Liver (tissue), 9 donors: ENCODE data around the gene PDE2A. TPM values are rescaled to one million over a fixed set of nuclear protein-coding genes. Genes with fewer than 3 reads are reported as not detected.

ENCODE experiments used
- DNase-seq: peaks from one replicate; pipeline ENCODE4 v3.0.0-alpha.2; 2017; ENCODE audit warnings: low spot score
- H3K27ac ChIP-seq, 2 donors: one replicate each; pipeline ENCODE4 v1.7.0; 2013; ENCODE audit warnings: inconsistent platforms in 2 of 2, low read length in 2 of 2, control low read depth in 1 of 2, low read depth in 1 of 2, mild to moderate bottlenecking in 1 of 2
- H3K27me3 ChIP-seq, 4 donors: one replicate each; pipeline versions ENCODE4 v1.6.1 to v1.7.0; 2013; ENCODE audit warnings: low read length in 3 of 4, inconsistent platforms in 1 of 4, mild to moderate bottlenecking in 1 of 4, moderate library complexity in 1 of 4; ENCODE audit not compliant: control insufficient read depth in 4 of 4, insufficient read depth in 4 of 4
- H3K36me3 ChIP-seq, 4 donors: one replicate each; pipeline versions ENCODE4 v1.6.1 to v1.7.0; 2013; ENCODE audit warnings: low read length in 3 of 4, mild to moderate bottlenecking in 3 of 4, low read depth in 1 of 4, moderate library complexity in 1 of 4; ENCODE audit not compliant: control insufficient read depth in 4 of 4, insufficient read depth in 3 of 4
- H3K4me1 ChIP-seq, 4 donors: one replicate each; pipeline versions ENCODE4 v1.6.1 to v1.7.0; 2013; ENCODE audit warnings: low read length in 3 of 4, mild to moderate bottlenecking in 3 of 4, moderate library complexity in 1 of 4; ENCODE audit not compliant: control insufficient read depth in 4 of 4, insufficient read depth in 4 of 4
- H3K4me3 ChIP-seq, 3 donors: one replicate each; pipeline versions ENCODE4 v1.6.1 to v1.7.0; 2013; ENCODE audit warnings: low read length in 3 of 3, control low read depth in 1 of 3, low read depth in 1 of 3, mild to moderate bottlenecking in 1 of 3
- H3K9ac ChIP-seq, 2 donors: one replicate each; pipeline ENCODE4 v1.7.0; 2013; ENCODE audit warnings: low read length in 2 of 2, mild to moderate bottlenecking in 2 of 2, moderate library complexity in 2 of 2, control low read depth in 1 of 2, low read depth in 1 of 2
- H3K9me3 ChIP-seq, 4 donors: one replicate each; pipeline versions ENCODE4 v1.6.1 to v1.7.0; 2013; ENCODE audit warnings: low read length in 3 of 4; ENCODE audit not compliant: control insufficient read depth in 4 of 4
- EGR1 ChIP-seq, 2 donors: IDR thresholded peaks; 2 replicates each; pipeline ENCODE4 v1.6.1; 2016 to 2018; ENCODE audit warnings: antibody characterized with exemption in 2 of 2, low read depth in 2 of 2
- FOXA1 ChIP-seq: IDR thresholded peaks from 2 replicates; pipeline ENCODE4 v1.6.1; 2016; ENCODE audit warnings: antibody characterized with exemption
- GABPA ChIP-seq, 2 donors: IDR thresholded peaks in 1 of 2; conservative IDR thresholded peaks in 1 of 2; 2 replicates each; pipeline ENCODE4 v1.6.1; 2016; ENCODE audit warnings: antibody characterized with exemption in 2 of 2, mild to moderate bottlenecking in 1 of 2, moderate library complexity in 1 of 2
- HNF4A ChIP-seq, 2 donors: conservative IDR thresholded peaks; 2 replicates each; pipeline ENCODE4 v1.6.1; 2016; ENCODE audit warnings: antibody characterized with exemption in 2 of 2, mild to moderate bottlenecking in 2 of 2
- NR2F2 ChIP-seq: IDR thresholded peaks from 2 replicates; pipeline ENCODE4 v1.6.1; 2016; ENCODE audit warnings: antibody characterized with exemption
- RAD21 ChIP-seq, 2 donors: IDR thresholded peaks; 2 replicates each; pipeline ENCODE4 v1.6.1; 2016; ENCODE audit warnings: antibody characterized with exemption in 2 of 2, mild to moderate bottlenecking in 2 of 2
- SP1 ChIP-seq: IDR thresholded peaks from 2 replicates; pipeline ENCODE4 v1.6.1; 2018; ENCODE audit warnings: antibody characterized with exemption, mild to moderate bottlenecking
- TAF1 ChIP-seq: conservative IDR thresholded peaks from 2 replicates; pipeline ENCODE4 v1.6.1; 2016; ENCODE audit warnings: antibody characterized with exemption, mild to moderate bottlenecking
- whole genome bisulfite sequencing: extraction: QIAGEN DNeasy Blood & Tissue Kit; methylation state at CpG from one replicate; pipeline ENCODE4 v1.1.7; 2013; 5-methylcytosine and 5-hydroxymethylcytosine counted together
- polyA plus RNA-seq, 2 donors: library from polyadenylated mRNA; stranded (reverse) in 1 of 2; unstranded in 1 of 2; fragments of 200-250 nt in 1 of 2; fragments of >200 nt in 1 of 2; fragmentation: Nextera tagmentation in 1 of 2; extraction: Ambion mirVana in 1 of 2; gene quantifications; one replicate each; pipeline versions ENCODE4 v1.2.1 to v1.2.3, GENCODE V29; 2013 to 2015
- total RNA-seq, 2 donors: library from RNA; depleted of rRNA; stranded (reverse); fragments of >200 nt; gene quantifications; one replicate each; pipeline ENCODE4 v1.2.3, GENCODE V29; 2014
- TF ChIP-seq, protein P1 (sequence below): IDR thresholded peaks from 2 replicates; pipeline ENCODE4 v1.6.1; 2016; ENCODE audit warnings: antibody characterized with exemption, mild to moderate bottlenecking
- TF ChIP-seq, protein P2 (sequence below): IDR thresholded peaks from 2 replicates; pipeline ENCODE4 v1.6.1; 2016; ENCODE audit warnings: antibody characterized with exemption
- TF ChIP-seq, protein P3 (sequence below): fragments of 150-350 bp; IDR thresholded peaks from 2 replicates; pipeline ENCODE4 v1.5.1; 2017; ENCODE audit warnings: improper control_type of control experiment, low read depth, low read length; ENCODE audit not compliant: missing input control
- TF ChIP-seq, protein P4 (sequence below): IDR thresholded peaks from 2 replicates; pipeline ENCODE4 v1.6.1; 2016; ENCODE audit warnings: antibody characterized with exemption
- donor health status: healthy.
- donor health status: healthy.
- donor health status: healthy.
- donor health status: healthy.
- donor health status: healthy.

The PDE2A gene
- total and polyA plus RNA-seq, 4 donors: 4.3 to 32.8 (median 12.9) TPM

DNA sequence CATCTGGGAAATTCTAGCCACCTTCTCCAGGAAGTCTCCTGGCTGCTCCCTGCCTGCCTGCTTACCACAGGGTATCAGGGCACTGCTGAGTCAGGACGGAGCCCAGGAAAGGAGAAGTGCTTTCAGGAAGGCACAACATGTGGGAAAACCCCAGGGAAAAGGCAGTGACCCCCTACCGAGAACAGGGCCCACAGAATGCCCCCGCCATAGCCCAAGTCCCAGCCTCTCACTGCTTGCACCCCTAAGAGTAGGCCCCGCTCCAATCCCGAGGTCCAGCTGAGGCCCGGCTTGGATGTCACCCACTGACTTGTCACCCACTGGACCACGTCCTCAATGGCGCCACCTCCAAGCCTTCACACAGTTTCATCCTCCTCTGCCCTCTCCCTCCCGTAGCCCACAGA lies 43.9 kb upstream of the PDE2A start:
- no peak overlapping the region for H3K4me3 ChIP-seq
- H3K36me3 ChIP-seq: peaks cover 2 to 12% (median 9%) of the 10 kb centered on the region in 4 donors
- no peaks in the 10 kb centered on the region for H3K27me3 ChIP-seq
- H3K4me1 ChIP-seq: peaks cover 15 to 40% (median 34%) of the 10 kb centered on the region in 4 donors
- H3K27ac ChIP-seq: no peak overlapping the region
- DNase-seq: no peak
- no peak overlapping the region for H3K9ac ChIP-seq
- no peak for TF ChIP-seq GABPA (IDR thresholded peaks at IDR 0.05 in 1 of 2, conservative IDR thresholded peaks at IDR 0.05 in 1 of 2)
- no peak for TF ChIP-seq RAD21 (IDR thresholded peaks at IDR 0.05)
- no peak for TF ChIP-seq HNF4A (conservative IDR thresholded peaks at IDR 0.05)
- no peak for TF ChIP-seq FOXA1
- TF ChIP-seq, protein P1, sequence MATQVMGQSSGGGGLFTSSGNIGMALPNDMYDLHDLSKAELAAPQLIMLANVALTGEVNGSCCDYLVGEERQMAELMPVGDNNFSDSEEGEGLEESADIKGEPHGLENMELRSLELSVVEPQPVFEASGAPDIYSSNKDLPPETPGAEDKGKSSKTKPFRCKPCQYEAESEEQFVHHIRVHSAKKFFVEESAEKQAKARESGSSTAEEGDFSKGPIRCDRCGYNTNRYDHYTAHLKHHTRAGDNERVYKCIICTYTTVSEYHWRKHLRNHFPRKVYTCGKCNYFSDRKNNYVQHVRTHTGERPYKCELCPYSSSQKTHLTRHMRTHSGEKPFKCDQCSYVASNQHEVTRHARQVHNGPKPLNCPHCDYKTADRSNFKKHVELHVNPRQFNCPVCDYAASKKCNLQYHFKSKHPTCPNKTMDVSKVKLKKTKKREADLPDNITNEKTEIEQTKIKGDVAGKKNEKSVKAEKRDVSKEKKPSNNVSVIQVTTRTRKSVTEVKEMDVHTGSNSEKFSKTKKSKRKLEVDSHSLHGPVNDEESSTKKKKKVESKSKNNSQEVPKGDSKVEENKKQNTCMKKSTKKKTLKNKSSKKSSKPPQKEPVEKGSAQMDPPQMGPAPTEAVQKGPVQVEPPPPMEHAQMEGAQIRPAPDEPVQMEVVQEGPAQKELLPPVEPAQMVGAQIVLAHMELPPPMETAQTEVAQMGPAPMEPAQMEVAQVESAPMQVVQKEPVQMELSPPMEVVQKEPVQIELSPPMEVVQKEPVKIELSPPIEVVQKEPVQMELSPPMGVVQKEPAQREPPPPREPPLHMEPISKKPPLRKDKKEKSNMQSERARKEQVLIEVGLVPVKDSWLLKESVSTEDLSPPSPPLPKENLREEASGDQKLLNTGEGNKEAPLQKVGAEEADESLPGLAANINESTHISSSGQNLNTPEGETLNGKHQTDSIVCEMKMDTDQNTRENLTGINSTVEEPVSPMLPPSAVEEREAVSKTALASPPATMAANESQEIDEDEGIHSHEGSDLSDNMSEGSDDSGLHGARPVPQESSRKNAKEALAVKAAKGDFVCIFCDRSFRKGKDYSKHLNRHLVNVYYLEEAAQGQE: no peak
- WGBS: 86% methylated on average over 9 of the region's 9 CpGs
- no peaks in the 10 kb centered on the region for H3K9me3 ChIP-seq

DNA sequence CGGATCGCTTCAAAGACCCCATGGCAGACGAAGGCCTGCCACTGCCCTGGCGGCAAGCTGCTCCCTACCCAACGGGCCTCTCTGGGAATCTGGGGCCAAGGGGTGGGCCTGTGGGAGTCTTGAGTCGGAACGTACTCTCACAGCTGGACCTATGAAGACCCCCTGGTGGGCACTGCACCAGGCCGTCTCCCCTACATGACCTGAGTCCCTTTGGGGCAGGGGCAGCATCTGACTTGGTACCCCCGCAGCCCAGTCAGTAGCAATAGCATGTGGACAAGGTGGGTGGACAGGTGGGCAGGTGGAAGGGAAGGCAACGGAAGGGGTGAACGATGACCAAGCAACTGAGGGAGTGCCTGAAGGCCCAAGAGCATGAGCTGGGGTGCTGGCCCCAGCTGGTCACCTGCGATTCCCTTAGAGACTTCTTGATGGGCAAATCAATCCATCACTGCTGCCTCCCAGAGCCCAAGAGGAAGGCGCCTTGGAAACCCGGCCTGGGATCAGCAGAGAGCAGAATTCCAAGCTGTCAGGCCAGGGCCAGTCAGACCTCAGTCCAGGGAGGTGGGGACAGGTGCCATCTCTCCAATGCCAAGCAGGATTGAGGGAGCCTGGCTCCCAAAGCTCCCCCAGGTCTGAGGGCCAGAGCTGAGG lies 42.7 kb upstream of the PDE2A start:
- Histone ChIP-seq H3K9ac (no peak overlapping the region), H3K9me3 (no peaks in the 10 kb centered on the region), H3K27me3 (no peaks in the 10 kb centered on the region), H3K4me1 (peaks cover 13 to 35% (median 28%) of the 10 kb centered on the region in 4 donors), H3K4me3 (no peak overlapping the region), H3K27ac (no peak overlapping the region), H3K36me3 (peaks cover 2 to 12% (median 9%) of the 10 kb centered on the region in 4 donors)
- TF ChIP-seq, protein P2, sequence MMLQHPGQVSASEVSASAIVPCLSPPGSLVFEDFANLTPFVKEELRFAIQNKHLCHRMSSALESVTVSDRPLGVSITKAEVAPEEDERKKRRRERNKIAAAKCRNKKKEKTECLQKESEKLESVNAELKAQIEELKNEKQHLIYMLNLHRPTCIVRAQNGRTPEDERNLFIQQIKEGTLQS: no peak
- TF ChIP-seq GABPA (IDR thresholded peaks at IDR 0.05 in 1 of 2, conservative IDR thresholded peaks at IDR 0.05 in 1 of 2) (no peak), HNF4A (conservative IDR thresholded peaks at IDR 0.05) (no peak), RAD21 (IDR thresholded peaks at IDR 0.05) (no peak)
- TF ChIP-seq, protein P3, sequence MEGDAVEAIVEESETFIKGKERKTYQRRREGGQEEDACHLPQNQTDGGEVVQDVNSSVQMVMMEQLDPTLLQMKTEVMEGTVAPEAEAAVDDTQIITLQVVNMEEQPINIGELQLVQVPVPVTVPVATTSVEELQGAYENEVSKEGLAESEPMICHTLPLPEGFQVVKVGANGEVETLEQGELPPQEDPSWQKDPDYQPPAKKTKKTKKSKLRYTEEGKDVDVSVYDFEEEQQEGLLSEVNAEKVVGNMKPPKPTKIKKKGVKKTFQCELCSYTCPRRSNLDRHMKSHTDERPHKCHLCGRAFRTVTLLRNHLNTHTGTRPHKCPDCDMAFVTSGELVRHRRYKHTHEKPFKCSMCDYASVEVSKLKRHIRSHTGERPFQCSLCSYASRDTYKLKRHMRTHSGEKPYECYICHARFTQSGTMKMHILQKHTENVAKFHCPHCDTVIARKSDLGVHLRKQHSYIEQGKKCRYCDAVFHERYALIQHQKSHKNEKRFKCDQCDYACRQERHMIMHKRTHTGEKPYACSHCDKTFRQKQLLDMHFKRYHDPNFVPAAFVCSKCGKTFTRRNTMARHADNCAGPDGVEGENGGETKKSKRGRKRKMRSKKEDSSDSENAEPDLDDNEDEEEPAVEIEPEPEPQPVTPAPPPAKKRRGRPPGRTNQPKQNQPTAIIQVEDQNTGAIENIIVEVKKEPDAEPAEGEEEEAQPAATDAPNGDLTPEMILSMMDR: no peak
- DNase-seq: no peak
- 92% methylated on average over 14 of the region's 14 CpGs for WGBS

DNA sequence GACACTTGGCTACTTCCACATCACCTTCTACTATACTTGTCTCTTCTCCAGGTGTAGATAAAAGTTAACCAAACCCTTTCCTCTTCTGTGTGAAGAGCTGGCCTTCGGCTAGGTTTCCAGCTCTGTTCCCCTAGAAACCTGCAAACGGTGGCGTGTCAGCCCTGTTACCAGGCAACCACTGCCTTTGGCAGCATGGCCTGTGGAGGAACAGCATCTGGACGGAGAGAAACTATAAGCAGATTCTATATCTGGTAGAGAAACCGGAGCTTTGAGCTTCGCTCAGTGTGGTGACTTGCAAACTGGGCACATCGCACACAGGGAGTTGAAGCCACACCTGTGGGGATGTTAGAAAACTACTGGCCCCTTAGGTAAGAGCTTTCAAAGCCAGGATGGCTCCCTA lies 42.1 kb upstream of the PDE2A start:
- Histone ChIP-seq H3K27me3 (no peaks in the 10 kb centered on the region), H3K36me3 (peaks cover 2 to 17% (median 13%) of the 10 kb centered on the region in 4 donors), H3K9ac (no peak overlapping the region), H3K4me3 (no peak overlapping the region), H3K4me1 (peaks cover 13 to 33% (median 27%) of the 10 kb centered on the region in 4 donors), H3K9me3 (no peaks in the 10 kb centered on the region), H3K27ac (no peak overlapping the region)
- no peak for DNase-seq
- 83% methylated on average over 7 of the region's 7 CpGs for WGBS
- TF ChIP-seq, protein P3: no peak
- TF ChIP-seq TAF1: no peak
- TF ChIP-seq, protein P4, sequence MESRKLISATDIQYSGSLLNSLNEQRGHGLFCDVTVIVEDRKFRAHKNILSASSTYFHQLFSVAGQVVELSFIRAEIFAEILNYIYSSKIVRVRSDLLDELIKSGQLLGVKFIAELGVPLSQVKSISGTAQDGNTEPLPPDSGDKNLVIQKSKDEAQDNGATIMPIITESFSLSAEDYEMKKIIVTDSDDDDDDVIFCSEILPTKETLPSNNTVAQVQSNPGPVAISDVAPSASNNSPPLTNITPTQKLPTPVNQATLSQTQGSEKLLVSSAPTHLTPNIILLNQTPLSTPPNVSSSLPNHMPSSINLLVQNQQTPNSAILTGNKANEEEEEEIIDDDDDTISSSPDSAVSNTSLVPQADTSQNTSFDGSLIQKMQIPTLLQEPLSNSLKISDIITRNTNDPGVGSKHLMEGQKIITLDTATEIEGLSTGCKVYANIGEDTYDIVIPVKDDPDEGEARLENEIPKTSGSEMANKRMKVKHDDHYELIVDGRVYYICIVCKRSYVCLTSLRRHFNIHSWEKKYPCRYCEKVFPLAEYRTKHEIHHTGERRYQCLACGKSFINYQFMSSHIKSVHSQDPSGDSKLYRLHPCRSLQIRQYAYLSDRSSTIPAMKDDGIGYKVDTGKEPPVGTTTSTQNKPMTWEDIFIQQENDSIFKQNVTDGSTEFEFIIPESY: no peak
- no peak for TF ChIP-seq HNF4A (conservative IDR thresholded peaks at IDR 0.05)
- TF ChIP-seq, protein P2: no peak
- no peak for TF ChIP-seq SP1
- no peak for TF ChIP-seq EGR1 (IDR thresholded peaks at IDR 0.05; ENCODE audit: low read depth in 2 of 2)
- TF ChIP-seq NR2F2: no peak
